Mucosa of stomach (tissue), 1 donor: Measurements from ENCODE around the gene FMN2.

Experiments
- H3K27me3 ChIP-seq: one replicate; pipeline ENCODE4 v1.7.0; 2013; ENCODE audit warnings: mild to moderate bottlenecking, low read length; ENCODE audit not compliant: control insufficient read depth, insufficient read depth
- H3K36me3 ChIP-seq: one replicate; pipeline ENCODE4 v1.7.0; 2013; ENCODE audit warnings: low read length; ENCODE audit not compliant: control insufficient read depth, insufficient read depth
- H3K4me1 ChIP-seq: one replicate; pipeline ENCODE4 v1.7.0; 2013; ENCODE audit warnings: mild to moderate bottlenecking, low read length; ENCODE audit not compliant: control insufficient read depth, insufficient read depth
- H3K4me3 ChIP-seq: one replicate; pipeline ENCODE4 v1.7.0; 2013; ENCODE audit warnings: low read length
- H3K9ac ChIP-seq: one replicate; pipeline ENCODE4 v1.7.0; 2013; ENCODE audit warnings: mild to moderate bottlenecking, low read length, moderate library complexity
- H3K9me3 ChIP-seq: one replicate; pipeline ENCODE4 v1.7.0; 2013; ENCODE audit warnings: mild to moderate bottlenecking, low read length, moderate library complexity; ENCODE audit not compliant: control insufficient read depth
- donor health status: Pancreatic carcinoma.

The FMN2 gene

DNA sequence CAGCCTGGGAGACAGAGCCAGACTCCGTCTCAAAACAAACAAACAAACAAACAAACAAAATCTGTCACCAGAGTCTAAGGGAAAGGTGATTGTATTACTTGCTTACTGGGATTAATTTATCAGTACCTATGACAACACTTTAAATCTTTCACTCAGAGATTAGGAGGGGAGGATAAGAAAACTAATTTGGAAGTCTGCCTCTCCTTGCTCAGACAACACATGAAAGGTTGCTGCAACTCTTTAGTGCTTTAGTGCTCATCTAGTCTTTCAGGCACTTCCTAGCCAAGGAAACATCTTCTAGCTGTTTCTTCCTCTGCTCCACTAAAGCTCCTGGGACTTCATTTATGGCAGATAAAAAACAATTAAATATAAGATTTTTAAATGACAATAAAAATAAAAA is 7.3 kb upstream of the FMN2 start:
- H3K36me3 ChIP-seq: no peaks in the 10 kb centered on the region
- H3K9ac ChIP-seq: no peak overlapping the region
- H3K4me3 ChIP-seq: no peak overlapping the region
- no peaks in the 10 kb centered on the region for H3K27me3 ChIP-seq
- H3K9me3 ChIP-seq: no peaks in the 10 kb centered on the region
- H3K4me1 ChIP-seq: no peaks in the 10 kb centered on the region

DNA sequence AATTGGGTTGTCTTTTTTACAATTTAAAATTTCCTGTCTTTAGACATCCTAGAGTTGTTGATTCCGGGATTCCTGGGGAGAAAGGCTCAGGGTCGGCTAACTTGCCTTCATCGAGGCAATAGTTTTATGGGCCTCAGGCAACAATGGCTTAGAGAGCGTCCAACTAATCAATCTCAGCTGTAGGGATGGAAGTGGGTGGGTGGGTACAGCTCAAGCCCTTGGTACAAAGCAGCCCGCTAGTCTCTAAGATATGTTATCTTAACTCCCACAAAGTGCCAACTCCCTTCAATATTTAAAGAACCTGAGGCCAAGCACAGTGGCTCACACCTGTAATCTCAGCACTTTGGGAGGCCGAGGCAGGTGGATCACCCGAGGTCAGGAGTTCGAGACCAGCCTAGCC is 6.9 kb upstream of the FMN2 start:
- no peaks in the 10 kb centered on the region for H3K36me3 ChIP-seq
- H3K9ac ChIP-seq: no peak overlapping the region
- H3K9me3 ChIP-seq: no peaks in the 10 kb centered on the region
- no peaks in the 10 kb centered on the region for H3K4me1 ChIP-seq
- H3K4me3 ChIP-seq: no peak overlapping the region
- no peaks in the 10 kb centered on the region for H3K27me3 ChIP-seq

DNA sequence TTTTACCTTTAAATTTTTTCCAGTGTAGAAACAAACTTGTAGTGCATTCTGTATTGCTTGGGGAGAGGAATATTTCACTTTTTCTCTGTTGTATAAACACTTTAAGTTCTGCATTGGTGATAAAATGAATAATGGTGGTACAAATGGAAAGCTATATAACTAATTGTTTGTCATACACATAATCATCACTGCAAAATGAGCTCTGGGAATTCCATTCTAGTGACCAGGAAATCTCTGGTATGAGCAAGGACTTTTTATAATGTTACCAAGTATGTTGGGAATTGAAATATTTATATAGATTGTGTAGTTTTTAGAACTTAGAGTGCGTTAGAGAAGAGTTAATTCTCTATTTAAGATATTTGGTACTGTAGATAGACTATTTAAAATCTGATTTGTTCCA is 5.0 kb upstream of the FMN2 start:
- no peaks in the 10 kb centered on the region for H3K36me3 ChIP-seq
- no peak overlapping the region for H3K9ac ChIP-seq
- no peaks in the 10 kb centered on the region for H3K9me3 ChIP-seq
- H3K4me1 ChIP-seq: no peaks in the 10 kb centered on the region
- H3K4me3 ChIP-seq: no peak overlapping the region
- peaks cover 9% of the 10 kb centered on the region for H3K27me3 ChIP-seq

DNA sequence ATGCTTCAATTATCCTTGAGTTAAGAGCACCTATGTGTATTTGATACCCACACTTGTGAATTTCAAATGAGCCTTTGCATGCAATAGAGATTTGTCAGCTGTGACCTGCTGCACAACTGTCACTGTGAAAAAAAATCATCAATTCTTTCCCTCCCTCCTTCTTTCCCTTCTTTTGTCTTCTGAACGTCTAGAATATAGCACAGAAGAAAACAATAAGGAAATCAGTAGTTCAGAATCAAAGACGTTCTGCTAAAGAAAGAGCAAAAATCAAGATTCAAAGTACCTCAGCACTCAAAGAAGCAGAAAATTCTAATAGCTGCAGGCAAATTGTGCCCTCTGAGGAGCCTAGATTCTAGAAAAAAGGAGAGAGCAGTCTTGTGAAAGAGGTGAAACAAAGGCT is 1.7 kb upstream of the FMN2 start:
- no peak overlapping the region for H3K4me3 ChIP-seq
- peaks cover 31% of the 10 kb centered on the region for H3K27me3 ChIP-seq
- no peaks in the 10 kb centered on the region for H3K36me3 ChIP-seq
- no peaks in the 10 kb centered on the region for H3K4me1 ChIP-seq
- no peaks in the 10 kb centered on the region for H3K9me3 ChIP-seq
- no peak overlapping the region for H3K9ac ChIP-seq

DNA sequence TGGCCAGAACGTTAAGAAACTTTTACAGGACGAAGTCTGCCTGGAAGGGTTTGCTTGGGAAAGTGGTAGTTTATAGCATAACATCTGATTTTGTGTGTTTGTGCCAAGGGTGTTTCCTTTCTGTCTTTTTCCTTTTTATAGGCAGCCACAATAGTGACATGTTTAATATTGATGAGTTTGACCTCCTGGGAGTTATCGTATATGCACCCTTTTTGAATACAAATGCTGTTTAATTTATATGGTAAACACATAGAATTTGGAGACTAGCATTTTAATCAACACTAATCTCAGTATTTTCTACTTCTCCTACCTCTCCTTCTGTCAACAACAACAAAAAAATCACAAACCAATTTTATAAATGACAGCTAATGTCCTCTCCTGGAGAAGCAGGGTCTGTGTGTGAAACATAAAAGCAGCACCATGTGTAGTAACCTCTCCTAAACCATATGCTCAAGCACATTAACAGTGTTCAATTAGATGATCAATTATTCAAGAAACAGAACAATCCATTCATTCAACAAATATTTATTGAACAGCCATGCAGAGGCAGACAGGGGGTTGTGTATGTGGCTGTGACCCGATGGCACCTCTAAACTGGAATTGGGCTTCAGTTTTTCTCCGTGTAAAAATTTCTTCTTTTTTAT is 604 bp upstream of the FMN2 start:
- no peaks in the 10 kb centered on the region for H3K4me1 ChIP-seq
- H3K27me3 ChIP-seq: peaks cover 31% of the 10 kb centered on the region
- no peaks in the 10 kb centered on the region for H3K36me3 ChIP-seq
- H3K4me3 ChIP-seq: no peak overlapping the region
- H3K9ac ChIP-seq: no peak overlapping the region
- H3K9me3 ChIP-seq: no peaks in the 10 kb centered on the region

DNA sequence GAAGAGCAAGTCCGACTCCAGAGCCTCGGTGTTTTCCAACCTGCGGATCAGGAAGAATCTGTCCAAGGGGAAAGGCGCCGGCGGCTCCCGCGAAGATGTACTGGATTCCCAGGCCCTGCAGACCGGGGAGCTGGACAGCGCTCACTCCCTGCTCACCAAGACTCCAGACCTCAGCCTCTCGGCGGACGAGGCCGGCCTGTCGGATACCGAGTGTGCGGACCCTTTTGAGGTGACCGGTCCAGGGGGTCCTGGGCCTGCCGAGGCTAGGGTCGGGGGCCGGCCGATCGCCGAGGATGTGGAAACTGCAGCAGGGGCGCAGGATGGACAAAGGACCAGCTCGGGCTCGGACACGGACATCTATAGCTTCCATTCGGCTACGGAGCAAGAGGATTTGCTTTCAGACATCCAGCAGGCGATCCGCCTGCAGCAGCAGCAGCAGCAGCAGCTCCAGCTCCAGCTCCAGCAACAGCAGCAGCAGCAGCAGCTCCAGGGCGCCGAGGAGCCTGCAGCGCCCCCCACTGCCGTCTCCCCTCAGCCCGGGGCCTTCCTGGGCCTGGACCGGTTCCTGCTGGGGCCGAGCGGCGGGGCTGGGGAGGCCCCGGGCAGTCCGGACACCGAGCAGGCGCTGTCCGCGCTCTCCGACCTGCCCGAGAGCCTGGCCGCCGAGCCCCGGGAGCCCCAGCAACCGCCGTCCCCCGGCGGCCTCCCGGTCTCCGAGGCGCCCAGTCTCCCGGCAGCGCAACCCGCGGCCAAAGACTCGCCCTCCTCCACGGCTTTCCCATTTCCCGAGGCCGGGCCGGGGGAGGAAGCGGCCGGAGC is 827 bp downstream of the FMN2 start:
- no peak overlapping the region for H3K4me3 ChIP-seq

DNA sequence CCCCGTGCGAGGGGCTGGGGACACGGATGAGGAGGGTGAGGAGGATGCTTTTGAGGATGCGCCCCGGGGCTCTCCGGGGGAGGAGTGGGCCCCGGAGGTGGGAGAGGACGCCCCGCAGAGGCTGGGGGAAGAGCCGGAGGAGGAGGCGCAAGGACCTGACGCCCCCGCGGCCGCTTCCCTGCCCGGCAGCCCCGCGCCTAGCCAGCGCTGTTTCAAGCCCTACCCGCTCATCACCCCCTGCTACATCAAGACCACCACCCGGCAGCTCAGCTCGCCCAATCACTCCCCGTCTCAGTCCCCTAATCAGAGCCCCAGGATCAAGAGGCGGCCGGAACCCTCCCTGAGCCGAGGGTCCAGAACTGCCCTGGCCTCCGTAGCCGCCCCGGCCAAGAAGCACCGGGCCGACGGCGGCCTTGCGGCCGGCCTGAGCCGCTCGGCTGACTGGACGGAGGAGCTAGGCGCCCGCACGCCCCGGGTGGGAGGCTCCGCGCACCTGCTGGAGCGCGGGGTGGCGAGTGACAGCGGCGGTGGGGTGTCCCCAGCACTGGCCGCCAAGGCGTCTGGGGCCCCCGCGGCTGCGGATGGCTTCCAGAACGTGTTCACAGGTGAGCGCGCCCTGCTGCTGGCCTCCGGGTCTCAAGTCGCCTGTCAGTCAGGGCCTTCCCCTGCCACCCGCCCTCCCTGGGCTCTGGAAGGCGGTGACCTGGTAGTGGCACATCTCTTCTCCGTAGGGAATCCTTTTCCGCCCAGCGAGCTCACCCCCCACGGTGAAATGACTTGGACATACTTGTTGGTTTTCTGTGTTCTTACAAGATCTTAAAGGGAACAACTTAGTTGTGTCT is 1.7 kb downstream of the FMN2 start:
- Histone ChIP-seq H3K4me1 (no peaks in the 10 kb centered on the region), H3K9ac (no peak overlapping the region), H3K36me3 (no peaks in the 10 kb centered on the region), H3K9me3 (no peaks in the 10 kb centered on the region), H3K4me3 (no peak overlapping the region), H3K27me3 (peaks cover 31% of the 10 kb centered on the region)

More for the DNA sequence above, 827 bp downstream of the FMN2 start:
- no peaks in the 10 kb centered on the region for H3K4me1 ChIP-seq
- no peak overlapping the region for H3K9ac ChIP-seq
- H3K27me3 ChIP-seq: peaks cover 31% of the 10 kb centered on the region
- no peaks in the 10 kb centered on the region for H3K9me3 ChIP-seq
- H3K36me3 ChIP-seq: no peaks in the 10 kb centered on the region

- Histone ChIP-seq H3K4me3 (no peak overlapping the region), H3K36me3 (no peaks in the 10 kb centered on the region), H3K27me3 (peaks cover 31% of the 10 kb centered on the region), H3K9me3 (no peaks in the 10 kb centered on the region), H3K9ac (no peak overlapping the region), H3K4me1 (no peaks in the 10 kb centered on the region)
Observed at GRCh38 chr1:240094041-240094722, 2.5 kb downstream of the FMN2 start.

- Histone ChIP-seq H3K9ac (no peak overlapping the region), H3K4me1 (no peaks in the 10 kb centered on the region), H3K27me3 (peaks cover 20% of the 10 kb centered on the region), H3K36me3 (no peaks in the 10 kb centered on the region), H3K9me3 (no peaks in the 10 kb centered on the region), H3K4me3 (no peak overlapping the region)
Observed at GRCh38 chr1:240096974-240097373, 5.3 kb downstream of the FMN2 start.

DNA sequence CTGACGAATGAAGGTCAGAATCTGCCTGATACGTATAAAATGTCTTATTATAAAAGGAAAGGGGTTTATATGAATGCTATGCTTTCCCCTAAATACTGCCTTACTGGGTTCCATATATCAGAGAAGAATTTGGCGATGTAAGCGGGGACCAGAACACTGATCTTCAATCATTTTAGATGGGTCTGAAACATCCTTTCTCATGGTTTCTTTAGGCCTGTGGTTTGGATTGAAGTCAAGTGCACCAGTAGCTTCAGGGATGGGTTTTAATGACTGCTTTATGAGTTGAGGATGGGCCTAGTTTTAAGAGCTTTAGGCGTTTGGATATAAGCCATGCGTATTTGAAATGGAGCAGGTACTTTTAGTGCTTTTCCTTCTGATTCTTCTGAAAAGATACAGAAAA is 6.9 kb downstream of the FMN2 start:
- Histone ChIP-seq H3K36me3 (no peaks in the 10 kb centered on the region), H3K4me1 (no peaks in the 10 kb centered on the region), H3K9me3 (no peaks in the 10 kb centered on the region), H3K4me3 (no peak overlapping the region), H3K27me3 (peaks cover 7% of the 10 kb centered on the region), H3K9ac (no peak overlapping the region)

GRCh38 chr1:240099329-240099728 is 7.6 kb downstream of the FMN2 start:
- H3K4me3 ChIP-seq: no peak overlapping the region
- no peaks in the 10 kb centered on the region for H3K27me3 ChIP-seq
- no peak overlapping the region for H3K9ac ChIP-seq
- H3K9me3 ChIP-seq: no peaks in the 10 kb centered on the region
- H3K36me3 ChIP-seq: no peaks in the 10 kb centered on the region
- no peaks in the 10 kb centered on the region for H3K4me1 ChIP-seq
